K562 (cell line): ENCODE measurements around the gene RAMAC. TPM values are rescaled to one million over a fixed set of nuclear protein-coding genes. Genes with fewer than 3 reads are reported as not detected.

ENCODE experiments used
- ATAC-seq: fragments of 200-7000 bp; cut with Tn5 transposase; 3 replicates; pipeline ENCODE4 v1.9.1; 2020; ENCODE audit warnings: moderate library complexity
- BruUV-seq: library from RNA; stranded (reverse); fragments of 400-500 nt; replicated peaks from 2 replicates; lab custom pipeline; 2021; lab: Mats Ljungman, UMichigan
- CTCF ChIA-PET: fragments of 300-600 bp; formaldehyde crosslinking; extraction: SDS; loops from one replicate; lab custom pipeline; 2021; ENCODE audit warnings: low intra/inter-chr PET ratio; lab: Yijun Ruan, JAX
- POLR2A ChIA-PET: fragments of 300-600, 350-650 bp; sonication (Branson Sonifier 250); formaldehyde crosslinking; extraction: SDS; loops from one replicate; lab custom pipeline; 2021; ENCODE audit warnings: antibody characterized with exemption, inconsistent platforms; lab: Yijun Ruan, JAX
- DNase-seq, 4 experiments: peaks; one replicate each; pipeline versions ENCODE4 v3.0.0 to v3.0.0-alpha.2; 2011 to 2018; ENCODE audit warnings: low spot score in 3 of 4, mixed read lengths in 3 of 4; ENCODE audit errors: extremely low read depth in 1 of 4
- FAIRE-seq: peaks from 2 replicates; lab custom pipeline; 2011; peaks lifted over from hg19 to GRCh38; lab: Jason Lieb, UNC
- H2AFZ ChIP-seq: 2 replicates; pipeline ENCODE4 v1.6.0; 2011; ENCODE audit warnings: low read depth, low read length, control low read depth, inconsistent platforms
- H3K27ac ChIP-seq: fragments of 200-600 bp; 3 replicates; pipeline ENCODE4 v1.8.0; 2011; ENCODE audit warnings: low read depth, mild to moderate bottlenecking, control low read depth, inconsistent platforms, low read length, moderate library complexity, mixed read lengths; ENCODE audit errors: extremely low read depth
- H3K27me3 ChIP-seq, 2 experiments: fragments of 300-600 bp in 1 of 2; 2 replicates in 1 of 2; 3 replicates in 1 of 2; pipeline versions ENCODE4 v1.6.0 to v1.8.0; 2011; ENCODE audit warnings: inconsistent platforms in 2 of 2, low read length in 2 of 2, mild to moderate bottlenecking in 1 of 2, mixed read lengths in 1 of 2, moderate library complexity in 1 of 2; ENCODE audit not compliant: control insufficient read depth in 2 of 2, insufficient read depth in 2 of 2
- H3K36me3 ChIP-seq: fragments of 300-600 bp; 3 replicates; pipeline ENCODE4 v1.8.0; 2011; ENCODE audit warnings: mild to moderate bottlenecking, low read length, inconsistent platforms; ENCODE audit not compliant: control insufficient read depth, insufficient read depth
- H3K4me1 ChIP-seq, 2 experiments: fragments of 200-600 bp in 1 of 2; replicated peaks in 1 of 2; 2 replicates in 1 of 2; 3 replicates in 1 of 2; pipeline versions ENCODE4 v1.5.1 to v1.8.0; 2011; ENCODE audit warnings: inconsistent platforms in 2 of 2, low read length in 2 of 2, mild to moderate bottlenecking in 1 of 2, mixed read lengths in 1 of 2, moderate library complexity in 1 of 2; ENCODE audit not compliant: control insufficient read depth in 2 of 2, insufficient read depth in 2 of 2
- H3K4me2 ChIP-seq: 2 replicates; pipeline ENCODE4 v1.6.1; 2011; ENCODE audit warnings: low read length, control low read depth, inconsistent platforms, mixed read lengths; ENCODE audit not compliant: insufficient read depth
- H3K4me3 ChIP-seq: fragments of 200-600 bp; sonication (generic), shearing (Covaris generic); 2 replicates; pipeline ENCODE4 v1.5.1; 2016; ENCODE audit warnings: control low read depth, inconsistent platforms
- H3K79me2 ChIP-seq: fragments of 200-600 bp; 3 replicates; pipeline ENCODE4 v1.8.0; 2011; ENCODE audit warnings: low read length, inconsistent platforms; ENCODE audit not compliant: control insufficient read depth, insufficient read depth
- H3K9ac ChIP-seq, 2 experiments: 2 replicates each; pipeline versions ENCODE4 v1.6.0 to v1.6.1; 2011; ENCODE audit warnings: low read depth in 2 of 2, low read length in 2 of 2, control low read depth in 1 of 2, inconsistent platforms in 1 of 2, mild to moderate bottlenecking in 1 of 2, mixed read lengths in 1 of 2; ENCODE audit not compliant: insufficient read depth in 1 of 2
- H3K9me1 ChIP-seq: one replicate; pipeline ENCODE4 v1.6.0; 2011; ENCODE audit warnings: inconsistent platforms, mild to moderate bottlenecking, low read length, moderate library complexity; ENCODE audit not compliant: control insufficient read depth, insufficient read depth
- H3K9me3 ChIP-seq: replicated peaks from 2 replicates; pipeline ENCODE4 v1.5.1; 2011; ENCODE audit warnings: low read depth, low read length, inconsistent platforms; ENCODE audit not compliant: control insufficient read depth, insufficient read depth
- H4K20me1 ChIP-seq: replicated peaks from 2 replicates; pipeline ENCODE4 v1.6.1; 2011; ENCODE audit warnings: low read length, inconsistent platforms, mixed read lengths; ENCODE audit not compliant: control insufficient read depth, insufficient read depth
- C11orf30 ChIP-seq: fragments of 450-650 bp; IDR thresholded peaks from 2 replicates; pipeline ENCODE4 v1.6.1; 2016; ENCODE audit warnings: low read depth, mild to moderate bottlenecking
- CBX2 ChIP-seq: fragments of 200-600 bp; sonication (generic); IDR thresholded peaks from one replicate; pipeline ENCODE4 v1.6.1; 2012; ENCODE audit warnings: mild to moderate bottlenecking, low read length, inconsistent platforms; ENCODE audit not compliant: insufficient read depth, poor library complexity, severe bottlenecking
- CTCFL ChIP-seq: IDR thresholded peaks from 2 replicates; pipeline ENCODE4 v1.6.1; 2011; ENCODE audit warnings: borderline replicate concordance, low read depth, mild to moderate bottlenecking, moderate library complexity, low read length; ENCODE audit not compliant: insufficient read depth, poor library complexity, severe bottlenecking
- DIDO1 ChIP-seq: fragments of 450-650 bp; IDR thresholded peaks from 2 replicates; pipeline ENCODE4 v1.6.1; 2016; ENCODE audit warnings: low read depth, missing biosample characterization, missing genetic modification characterization
- DNMT1 ChIP-seq: fragments of 450-650 bp; IDR thresholded peaks from 2 replicates; pipeline ENCODE4 v1.6.1; 2016; ENCODE audit warnings: antibody characterized with exemption, mild to moderate bottlenecking
- HEY1 ChIP-seq: fragments of 250-450 bp; sonication (Bioruptor Pico); IDR thresholded peaks from 2 replicates; pipeline ENCODE4 v1.5.0; 2020; ENCODE audit warnings: mild to moderate bottlenecking, moderate library complexity, borderline replicate concordance
- HMG20A ChIP-seq: fragments of 450-650 bp; formaldehyde crosslinking; conservative IDR thresholded peaks from 2 replicates; pipeline ENCODE4 v1.4.0; 2020; ENCODE audit warnings: mild to moderate bottlenecking, mixed read lengths
- POLR2AphosphoS2 ChIP-seq: IDR thresholded peaks from 2 replicates; pipeline ENCODE4 v1.6.1; 2012; ENCODE audit warnings: low read length, improper control_type of control experiment
- POLR2G ChIP-seq: fragments of 200-400 bp; formaldehyde crosslinking; IDR thresholded peaks from 2 replicates; pipeline ENCODE4 v1.6.1; 2017; ENCODE audit warnings: low read depth, mild to moderate bottlenecking, antibody characterized with exemption, low read length, moderate library complexity
- ZNF316 ChIP-seq: fragments of 450-650 bp; IDR thresholded peaks from 2 replicates; pipeline ENCODE4 v1.6.1; 2016
- ZNF507 ChIP-seq: conservative IDR thresholded peaks from 2 replicates; pipeline ENCODE4 v1.6.1; 2017; ENCODE audit warnings: missing genetic modification characterization, missing compliant biosample characterization
- WGBS: fragments of 100-300 bp; shearing (Covaris generic); methylation state at CpG from one replicate; pipeline ENCODE4 v1.1.6; 2016; ENCODE audit warnings: low coverage, mixed read lengths; ENCODE audit not compliant: insufficient coverage; ENCODE audit errors: missing lambda C conversion rate; 5-methylcytosine and 5-hydroxymethylcytosine counted together
- in situ Hi-C: fragments of 300-500 bp; cut with MboI; formaldehyde crosslinking; loops from 4 replicates; pipeline ENCODE4 v1.15.0; 2018; ENCODE audit warnings: inconsistent platforms, mixed read lengths
- intact Hi-C: fragments of 100-400 bp; cut with micrococcal nuclease; formaldehyde crosslinking; loops from 2 replicates; pipeline ENCODE4 v1.14.2; 2022
- polyA plus RNA-seq, 8 experiments: library from polyadenylated mRNA; depleted of rRNA in 4 of 8; stranded (reverse) in 5 of 8; unstranded in 3 of 8; fragments of >200 nt; fragmentation: Nextera tagmentation in 2 of 8; fragmentation: Illumina TruSeq in 1 of 8; extraction: Ambion mirVana in 2 of 8; extraction: Trizol in 1 of 8; gene quantifications; 2 replicates each; pipeline versions ENCODE4 v1.2.1 to v1.2.3, GENCODE V29; 2011 to 2014; ENCODE audit warnings: inconsistent platforms in 1 of 8, missing spikeins in 1 of 8
- total RNA-seq, 7 experiments: library from RNA; depleted of rRNA in 6 of 7; stranded (reverse); fragments of >200 nt in 6 of 7; fragmentation: Illumina TruSeq in 2 of 7; extraction: Trizol in 2 of 7; gene quantifications; 2 replicates each; pipeline versions ENCODE4 v1.2.1 to v1.2.3, GENCODE V29; 2011 to 2021; ENCODE audit warnings: low replicate concordance in 1 of 7
- TF ChIP-seq, protein P1 (sequence below): sonication (generic); formaldehyde crosslinking; IDR thresholded peaks from 2 replicates; pipeline ENCODE4 v1.4.0; 2020; ENCODE audit warnings: mild to moderate bottlenecking, missing genetic modification reagents

Gene RAMAC
- total and polyA plus RNA-seq, 9 of the 15 experiments (the other 6 are each of a cell fraction or from before 2014, with no cell fraction given), result 26.9 to 108 (median 38.4) TPM

DNA sequence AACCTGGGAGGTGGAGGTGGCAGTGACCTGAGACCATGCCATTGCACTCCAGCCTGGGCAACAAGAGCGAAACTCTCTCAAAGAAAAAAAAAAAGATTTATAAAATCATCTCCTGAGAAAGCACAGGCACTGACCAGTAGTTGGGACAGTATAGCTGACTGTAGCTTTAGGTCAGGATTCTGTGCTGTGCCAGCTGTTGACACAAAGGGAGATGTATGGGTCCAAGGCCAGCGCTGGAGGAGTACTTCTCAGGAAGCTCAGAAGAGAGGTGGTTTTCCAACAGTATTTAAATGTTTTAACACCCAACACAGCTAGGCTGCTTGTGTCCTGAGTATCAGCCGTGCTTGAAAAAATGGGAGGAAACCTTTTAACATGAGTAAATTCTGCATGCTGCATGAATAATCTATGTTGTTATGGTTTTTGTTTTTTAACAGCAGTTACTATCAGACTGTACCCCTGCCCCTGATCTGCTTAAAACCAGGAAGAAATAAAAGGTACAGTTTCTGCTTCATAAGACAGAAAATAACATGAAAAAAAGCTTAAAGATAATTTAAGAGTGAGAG is 6.5 kb downstream of the RAMAC start:
- FAIRE-seq (no peak), DNase-seq (no peak), ATAC-seq (no peak)
- intact Hi-C loops (no loop called here), in situ Hi-C loops (no loop called here)
- Histone ChIP-seq H3K79me2 (no peaks in the 10 kb centered on the region), H3K9me3 (no peaks in the 10 kb centered on the region; the same call in 1 of the 2 replicates), H3K27ac (no peak overlapping the region), H3K27me3 (no peaks in the 10 kb centered on the region), H3K9ac (no peak overlapping the region), H2AFZ (no peak overlapping the region), H3K4me1 (no peaks in the 10 kb centered on the region; a peak in 1 of 5 replicates), H3K4me2 (no peak overlapping the region), H3K36me3 (peaks cover 22% of the 10 kb centered on the region; the same call in 2 of the 3 replicates), H3K4me3 (no peak overlapping the region), H4K20me1 (no peaks in the 10 kb centered on the region), H3K9me1 (no peaks in the 10 kb centered on the region)
- WGBS, result 76% methylated on average over 3 of the region's 3 CpGs
- TF ChIP-seq CBX2 (no peak), C11orf30 (no peak)
- CTCF ChIA-PET, result no interaction called here
- POLR2A ChIA-PET, result interaction anchor here (0.6 to 1.4 kb wide), 4 partner anchors 15 to 353 kb away, joined by 3 to 4 read pairs (median 3); no protein-coding TSS in a partner anchor
- BruUV-seq, result no TSS peak

DNA sequence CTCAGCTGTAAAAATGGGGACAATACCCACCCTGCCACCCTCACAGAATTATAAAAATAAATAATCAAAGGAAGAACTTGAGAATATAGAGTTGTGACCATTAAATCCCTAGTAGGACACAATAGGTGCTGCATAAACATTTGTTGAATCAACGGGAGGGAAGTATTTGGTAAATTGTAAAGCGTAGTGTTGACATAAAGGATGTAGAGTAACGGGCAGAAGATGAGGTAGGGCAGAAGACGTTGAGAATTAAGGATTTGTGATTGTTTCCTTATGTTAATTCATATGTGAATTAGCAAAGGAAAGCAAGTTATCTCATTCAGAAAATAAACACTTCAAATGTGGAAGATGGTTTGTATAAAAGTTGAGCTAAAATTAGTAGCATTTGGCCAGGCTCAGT is 7.1 kb downstream of the RAMAC start:
- no peak overlapping the region for H3K4me3 ChIP-seq
- ATAC-seq (no peak), FAIRE-seq (no peak), DNase-seq (no peak)
- no peaks in the 10 kb centered on the region for H3K79me2 ChIP-seq
- CTCF ChIA-PET, result no interaction called here
- H3K27ac ChIP-seq, result no peak overlapping the region
- WGBS, result 52% methylated on average over 4 of the region's 4 CpGs
- in situ Hi-C loops, result no loop called here
- no peak overlapping the region for H3K4me2 ChIP-seq
- no peaks in the 10 kb centered on the region for H3K9me1 ChIP-seq
- no peaks in the 10 kb centered on the region for H4K20me1 ChIP-seq
- H3K27me3 ChIP-seq, result no peaks in the 10 kb centered on the region
- H3K4me1 ChIP-seq, result no peaks in the 10 kb centered on the region; a peak in 1 of 5 replicates
- intact Hi-C loops, result no loop called here
- H3K9ac ChIP-seq, result no peak overlapping the region
- H3K9me3 ChIP-seq, result no peaks in the 10 kb centered on the region; the same call in 1 of the 2 replicates
- H2AFZ ChIP-seq, result no peak overlapping the region
- POLR2A ChIA-PET, result interaction anchor here (0.6 to 1.4 kb wide), 3 partner anchors 16 to 353 kb away, joined by 3 to 4 read pairs (median 3); no protein-coding TSS in a partner anchor
- no TSS peak for BruUV-seq
- peaks cover 19% of the 10 kb centered on the region; the same call in 2 of the 3 replicates for H3K36me3 ChIP-seq
- TF ChIP-seq DNMT1 (no peak), POLR2AphosphoS2 (no peak), POLR2G (no peak), HEY1 (CRISPR knock-in tag) (no peak), ZNF316 (no peak), HMG20A (no peak), DIDO1 (tag) (no peak), ZNF507 (no peak), CTCFL (no peak)
- TF ChIP-seq, protein P1, sequence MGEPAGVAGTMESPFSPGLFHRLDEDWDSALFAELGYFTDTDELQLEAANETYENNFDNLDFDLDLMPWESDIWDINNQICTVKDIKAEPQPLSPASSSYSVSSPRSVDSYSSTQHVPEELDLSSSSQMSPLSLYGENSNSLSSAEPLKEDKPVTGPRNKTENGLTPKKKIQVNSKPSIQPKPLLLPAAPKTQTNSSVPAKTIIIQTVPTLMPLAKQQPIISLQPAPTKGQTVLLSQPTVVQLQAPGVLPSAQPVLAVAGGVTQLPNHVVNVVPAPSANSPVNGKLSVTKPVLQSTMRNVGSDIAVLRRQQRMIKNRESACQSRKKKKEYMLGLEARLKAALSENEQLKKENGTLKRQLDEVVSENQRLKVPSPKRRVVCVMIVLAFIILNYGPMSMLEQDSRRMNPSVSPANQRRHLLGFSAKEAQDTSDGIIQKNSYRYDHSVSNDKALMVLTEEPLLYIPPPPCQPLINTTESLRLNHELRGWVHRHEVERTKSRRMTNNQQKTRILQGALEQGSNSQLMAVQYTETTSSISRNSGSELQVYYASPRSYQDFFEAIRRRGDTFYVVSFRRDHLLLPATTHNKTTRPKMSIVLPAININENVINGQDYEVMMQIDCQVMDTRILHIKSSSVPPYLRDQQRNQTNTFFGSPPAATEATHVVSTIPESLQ, result no peak
